ENCODE results near the gene ROR2.
"Not testable (repeated sequence)": the region's sequence is repeated elsewhere in the genome, so short reads cannot be mapped to it uniquely, and the experiment has no call there.

Gene ROR2

GRCh38 chr9:91817106-91817492 is 132.9 kb downstream of the ROR2 start:
- DNase-seq (ENCODE audit: low spot score): no peak

- no peak for DNase-seq (ENCODE audit: low spot score)
Observed at GRCh38 chr9:91816356-91816755, 133.7 kb downstream of the ROR2 start.

GRCh38 chr9:91815896-91816295 is 134.1 kb downstream of the ROR2 start:
- no peak for DNase-seq (ENCODE audit: low spot score)

- no peak for DNase-seq (ENCODE audit: low spot score)
Observed at GRCh38 chr9:91814753-91815152, 135.3 kb downstream of the ROR2 start.

GRCh38 chr9:91814201-91814600 is 135.8 kb downstream of the ROR2 start:
- DNase-seq (ENCODE audit: low spot score): no peak

GRCh38 chr9:91813176-91813795 is 136.7 kb downstream of the ROR2 start:
- DNase-seq (ENCODE audit: low spot score): no peak

GRCh38 chr9:91812191-91812590 is 137.8 kb downstream of the ROR2 start:
- no peak for DNase-seq (ENCODE audit: low spot score)

- DNase-seq (ENCODE audit: low spot score): no peak
Observed at GRCh38 chr9:91811024-91811909, 138.8 kb downstream of the ROR2 start.

- no peak for DNase-seq (ENCODE audit: low spot score)
Observed at GRCh38 chr9:91810286-91810905, 139.6 kb downstream of the ROR2 start.

- no peak for DNase-seq (ENCODE audit: low spot score)
Observed at GRCh38 chr9:91809581-91810285, 140.3 kb downstream of the ROR2 start.

- no peak for DNase-seq (ENCODE audit: low spot score)
Observed at GRCh38 chr9:91807643-91808246, 142.3 kb downstream of the ROR2 start.

- no peak for DNase-seq (ENCODE audit: low spot score)
Observed at GRCh38 chr9:91805031-91805430, 145.0 kb downstream of the ROR2 start.

GRCh38 chr9:91803970-91804752 is 145.9 kb downstream of the ROR2 start:
- DNase-seq (ENCODE audit: low spot score): no peak

GRCh38 chr9:91803151-91803940 is 146.7 kb downstream of the ROR2 start:
- no peak for DNase-seq (ENCODE audit: low spot score)

GRCh38 chr9:91802391-91802790 is 147.6 kb downstream of the ROR2 start:
- DNase-seq (ENCODE audit: low spot score): no peak

GRCh38 chr9:91800473-91801030 is 149.5 kb downstream of the ROR2 start:
- no peak for DNase-seq (ENCODE audit: low spot score)

GRCh38 chr9:91799113-91799744 is 150.8 kb downstream of the ROR2 start:
- DNase-seq (ENCODE audit: low spot score): no peak

- not testable (repeated sequence) for DNase-seq (ENCODE audit: low spot score)
Observed at GRCh38 chr9:91798273-91799112, 151.5 kb downstream of the ROR2 start.

- DNase-seq (ENCODE audit: low spot score): not testable (repeated sequence)
Observed at GRCh38 chr9:91797517-91797916, 152.5 kb downstream of the ROR2 start.

Measured in HuH-7 (cell line).